ENCODE data around the gene F7.

F7 gene

GRCh38 chr13:113090415-113090770 is 15.2 kb upstream of the F7 start:
- no peaks in the 10 kb centered on the region for H3K4me1 ChIP-seq (ENCODE audit: control insufficient read depth, insufficient read depth, low read length)
- no peak overlapping the region for H3K27ac ChIP-seq (ENCODE audit: extremely low read depth, low read depth, low read length)
- TF ChIP-seq INSM2 (tag by site-specific recombination; IDR thresholded peaks at IDR 0.05) (no peak), ZBTB1 (tag by site-specific recombination; IDR thresholded peaks at IDR 0.05) (no peak), CTCF (tag by site-specific recombination; IDR thresholded peaks at IDR 0.05) (no peak), ZNF350 (tag by site-specific recombination; IDR thresholded peaks at IDR 0.05) (no peak), RBAK (tag by site-specific recombination; IDR thresholded peaks at IDR 0.05) (no peak), ZNF48 (tag by site-specific recombination; IDR thresholded peaks at IDR 0.05) (no peak), TRIM28 (IDR thresholded peaks at IDR 0.05; ENCODE audit: borderline replicate concordance, low read length) (no peak), ZNF148 (tag by site-specific recombination; IDR thresholded peaks at IDR 0.05; ENCODE audit: borderline replicate concordance) (no peak), ZNF19 (tag by site-specific recombination; IDR thresholded peaks at IDR 0.05; ENCODE audit: low read depth) (no peak), SCRT1 (tag by site-specific recombination; IDR thresholded peaks at IDR 0.05; ENCODE audit: borderline replicate concordance) (no peak), ZNF596 (tag by site-specific recombination; IDR thresholded peaks at IDR 0.05) (no peak), ZNF302 (tag by site-specific recombination; IDR thresholded peaks at IDR 0.05; ENCODE audit: low read depth) (no peak), ZNF837 (tag by site-specific recombination; IDR thresholded peaks at IDR 0.05) (no peak)
- ChIA-PET POLR2A (no interaction called here), CTCF (interaction anchor here (0.7 kb wide), 1 partner anchor 89 kb away, joined by 3 read pairs; no protein-coding TSS in a partner anchor)
- H3K4me3 ChIP-seq (ENCODE audit: low read depth, low read length): no peak overlapping the region
- H3K36me3 ChIP-seq (ENCODE audit: control insufficient read depth in 2 of 2, insufficient read depth in 1 of 2, low read length in 2 of 2): peaks cover 0 to 15% of the 10 kb centered on the region in 2 experiments; a peak in 1 of 3 replicates
- H3K9me3 ChIP-seq (ENCODE audit: control insufficient read depth, insufficient read depth, low read depth, low read length): no peaks in the 10 kb centered on the region

GRCh38 chr13:113090806-113091205 is 14.8 kb upstream of the F7 start:
- POLR2A ChIA-PET: no interaction called here

More at GRCh38 chr13:113090806-113091205, 14.8 kb upstream of the F7 start:
- Histone ChIP-seq H3K4me1 (ENCODE audit: control insufficient read depth, insufficient read depth, low read length) (no peaks in the 10 kb centered on the region), H3K27ac (ENCODE audit: extremely low read depth, low read depth, low read length) (no peak overlapping the region), H3K4me3 (ENCODE audit: low read depth, low read length) (no peak overlapping the region), H3K9me3 (ENCODE audit: control insufficient read depth, insufficient read depth, low read depth, low read length) (no peaks in the 10 kb centered on the region), H3K36me3 (ENCODE audit: control insufficient read depth in 2 of 2, insufficient read depth in 1 of 2, low read length in 2 of 2) (peaks cover 0 to 15% of the 10 kb centered on the region in 2 experiments; a peak in 1 of 3 replicates)
- CTCF ChIA-PET: interaction anchor here (0.7 kb wide), 1 partner anchor 90 kb away, joined by 3 read pairs; no protein-coding TSS in a partner anchor
- TF ChIP-seq SETDB1 (IDR thresholded peaks at IDR 0.05; ENCODE audit: insufficient read length, low read length) (no peak), SP2 (tag by site-specific recombination; IDR thresholded peaks at IDR 0.05) (no peak), ZNF341 (tag by site-specific recombination; IDR thresholded peaks at IDR 0.05; ENCODE audit: low read depth) (no peak), ZIC2 (tag by site-specific recombination; IDR thresholded peaks at IDR 0.05) (no peak), ZNF214 (tag by site-specific recombination; IDR thresholded peaks at IDR 0.05; ENCODE audit: borderline replicate concordance) (no peak), HOXC10 (CRISPR knock-in tag; IDR thresholded peaks at IDR 0.05) (no peak), MYNN (tag by site-specific recombination; IDR thresholded peaks at IDR 0.05; ENCODE audit: borderline replicate concordance) (no peak), ZBTB44 (tag by site-specific recombination; IDR thresholded peaks at IDR 0.05) (no peak), PRDM1 (tag by site-specific recombination; IDR thresholded peaks at IDR 0.05) (no peak), KLF1 (tag by site-specific recombination; IDR thresholded peaks at IDR 0.05) (no peak), ZBTB1 (tag by site-specific recombination; IDR thresholded peaks at IDR 0.05) (no peak), ZNF18 (tag by site-specific recombination; IDR thresholded peaks at IDR 0.05) (no peak), ZNF623 (tag by site-specific recombination; IDR thresholded peaks at IDR 0.05) (no peak)

Measured in HEK293 (cell line).